Stomach (tissue), 9 donors: ENCODE measurements around the gene EVA1C. TPM values are rescaled to one million over a fixed set of nuclear protein-coding genes. Genes with fewer than 3 reads are reported as not detected.

ENCODE experiments used
- DNase-seq, 2 donors: peaks; one replicate each; pipeline versions ENCODE4 v3.0.0 to v3.0.0-alpha.2; 2013 to 2019
- H3K27ac ChIP-seq, 5 donors: fragments of 200-600 bp in 4 of 5; sonication (generic) in 4 of 5; one replicate each; pipeline ENCODE4 v1.5.1; 2013 to 2019; ENCODE audit warnings: mild to moderate bottlenecking in 1 of 5, moderate library complexity in 1 of 5
- H3K27me3 ChIP-seq, 3 donors: fragments of 200-600 bp; sonication (generic); one replicate each; pipeline ENCODE4 v1.5.1; 2017 to 2019; ENCODE audit warnings: mixed run types in 1 of 3
- H3K36me3 ChIP-seq, 4 donors: fragments of 200-600 bp; sonication (generic); 1 replicate in 3 of 4; 2 replicates in 1 of 4; pipeline ENCODE4 v1.5.1; 2016 to 2019
- H3K4me1 ChIP-seq, 4 donors: fragments of 200-600 bp; sonication (generic); one replicate each; pipeline ENCODE4 v1.5.1; 2016 to 2019
- H3K4me3 ChIP-seq, 4 donors: fragments of 200-600 bp; sonication (generic) in 3 of 4; one replicate each; pipeline ENCODE4 v1.5.1; 2016 to 2019; ENCODE audit warnings: mild to moderate bottlenecking in 1 of 4
- H3K9me3 ChIP-seq, 4 donors: fragments of 200-600 bp; sonication (generic); one replicate each; pipeline ENCODE4 v1.5.1; 2016 to 2019
- CTCF ChIP-seq, 7 experiments: fragments of 450-650 bp in 4 of 7; fragments of 200-600 bp in 3 of 7; sonication (generic) in 3 of 7; IDR thresholded peaks; one replicate each; pipeline ENCODE4 v1.5.1; 2016 to 2019; ENCODE audit warnings: antibody characterized with exemption in 7 of 7, control low read depth in 2 of 7, mild to moderate bottlenecking in 1 of 7
- EP300 ChIP-seq: sonication (generic); formaldehyde crosslinking; IDR thresholded peaks from one replicate; pipeline ENCODE4 v1.6.1; 2017; ENCODE audit warnings: antibody characterized with exemption
- POLR2A ChIP-seq, 4 donors: fragments of 450-650 bp; IDR thresholded peaks; one replicate each; pipeline ENCODE4 v1.6.1; 2016; ENCODE audit warnings: antibody characterized with exemption in 4 of 4, control low read depth in 2 of 4, mild to moderate bottlenecking in 1 of 4, moderate library complexity in 1 of 4
- POLR2AphosphoS5 ChIP-seq, 3 donors: sonication (generic); formaldehyde crosslinking; IDR thresholded peaks; one replicate each; pipeline ENCODE4 v1.6.1; 2016; ENCODE audit warnings: antibody characterized with exemption in 3 of 3
- WGBS, 5 donors: extraction: QIAGEN DNeasy Blood & Tissue Kit in 3 of 5; methylation state at CpG; one replicate each; pipeline versions ENCODE4 v1.1.5 to v1.1.7; 2013 to 2018; 5-methylcytosine and 5-hydroxymethylcytosine counted together
- intact Hi-C: fragments of 100-400 bp; cut with DNase I; formaldehyde crosslinking; loops from one replicate; pipeline ENCODE4 v1.15.1; 2023; ENCODE audit warnings: low total_unique reads
- polyA plus RNA-seq, 3 donors: library from polyadenylated mRNA; stranded (reverse); fragments of 200-250 nt; gene quantifications; one replicate each; pipeline ENCODE4 v1.2.3, GENCODE V29; 2013
- total RNA-seq, 5 donors: library from RNA; depleted of rRNA; stranded (reverse); fragments of >200 nt; gene quantifications; one replicate each; pipeline versions ENCODE4 v1.1.0 to v1.2.3, GENCODE V29; 2014 to 2016
- donor health status: healthy with polysubstance abuse.
- donor health status: Bipolar disorder and iron deficiency.
- donor health status: healthy.

The EVA1C gene
- total and polyA plus RNA-seq, 8 donors: 10.6 to 142 (median 42.9) TPM

- TF ChIP-seq EP300: no peak
- TF ChIP-seq POLR2AphosphoS5 (IDR thresholded peaks at IDR 0.05): no peak
- no peak for TF ChIP-seq CTCF (IDR thresholded peaks at IDR 0.05)
- TF ChIP-seq POLR2A (IDR thresholded peaks at IDR 0.05): no peak
- H3K4me1 ChIP-seq: peaks cover 6 to 18% (median 8%) of the 10 kb centered on the region in 4 donors
- WGBS, 5 donors: 76 to 86% (median 82%) methylated on average over 8 of the region's 8 CpGs
- no peaks in the 10 kb centered on the region for H3K9me3 ChIP-seq
- H3K4me3 ChIP-seq: no peak overlapping the region
- intact Hi-C loops: no loop called here
- H3K27ac ChIP-seq: peak overlapping the region in 4 of 5 donors; percentile 41 to 76 (median 67)
- no peak for DNase-seq
- no peaks in the 10 kb centered on the region for H3K27me3 ChIP-seq
- H3K36me3 ChIP-seq: no peaks in the 10 kb centered on the region
These were observed 109.3 kb downstream of the EVA1C start for GRCh38 chr21:32521736-32522355.

- Histone ChIP-seq H3K27me3 (no peaks in the 10 kb centered on the region), H3K4me3 (no peak overlapping the region), H3K9me3 (no peaks in the 10 kb centered on the region), H3K27ac (peak overlapping the region in 4 of 5 donors; percentile 6 to 63 (median 40)), H3K4me1 (peaks cover 6 to 18% (median 8%) of the 10 kb centered on the region in 4 donors), H3K36me3 (no peaks in the 10 kb centered on the region)
- intact Hi-C loops: no loop called here
- 67 to 72% (median 70%) methylated on average over 10 of the region's 10 CpGs for WGBS, 5 donors
- DNase-seq: no peak
- TF ChIP-seq CTCF (IDR thresholded peaks at IDR 0.05): no peak
- no peak for TF ChIP-seq EP300
- TF ChIP-seq POLR2AphosphoS5 (IDR thresholded peaks at IDR 0.05): no peak
- TF ChIP-seq POLR2A (IDR thresholded peaks at IDR 0.05): no peak
These were observed 111.0 kb downstream of the EVA1C start for GRCh38 chr21:32523463-32523862.

GRCh38 chr21:32523988-32524719, 111.6 kb downstream of the EVA1C start:
- 69 to 81% (median 76%) methylated on average over 8 of the region's 8 CpGs for WGBS, 5 donors
- TF ChIP-seq CTCF (IDR thresholded peaks at IDR 0.05) (no peak), POLR2AphosphoS5 (IDR thresholded peaks at IDR 0.05) (no peak), EP300 (no peak), POLR2A (IDR thresholded peaks at IDR 0.05) (no peak)
- no peaks in the 10 kb centered on the region for H3K27me3 ChIP-seq
- intact Hi-C loops: no loop called here
- no peak overlapping the region for H3K4me3 ChIP-seq
- peak in 1 of 2 donors; percentile 31 for DNase-seq
- H3K27ac ChIP-seq: peak overlapping the region in 4 of 5 donors; percentile 6 to 63 (median 44)
- H3K9me3 ChIP-seq: no peaks in the 10 kb centered on the region
- H3K4me1 ChIP-seq: peaks cover 6 to 18% (median 8%) of the 10 kb centered on the region in 4 donors
- H3K36me3 ChIP-seq: no peaks in the 10 kb centered on the region

GRCh38 chr21:32525282-32525681, 112.8 kb downstream of the EVA1C start:
- DNase-seq: no peak
- no peak for TF ChIP-seq POLR2A (IDR thresholded peaks at IDR 0.05)
- Histone ChIP-seq H3K4me3 (no peak overlapping the region), H3K4me1 (peaks cover 6 to 18% (median 8%) of the 10 kb centered on the region in 4 donors), H3K27me3 (no peaks in the 10 kb centered on the region), H3K9me3 (no peaks in the 10 kb centered on the region), H3K36me3 (no peaks in the 10 kb centered on the region), H3K27ac (peak overlapping the region in 1 of 5 donors; percentile 33)
- 59 to 68% (median 66%) methylated on average over 5 to 7 of the region's 7 CpGs for WGBS, 5 donors
- intact Hi-C loops: no loop called here
